Body of pancreas (tissue), 4 donors: Measurements from ENCODE around the gene GPR18. TPM values are rescaled to one million over a fixed set of nuclear protein-coding genes. Genes with fewer than 3 reads are reported as not detected.
"Not testable (repeated sequence)": the region's sequence is repeated elsewhere in the genome, so short reads cannot be mapped to it uniquely, and the experiment has no call there.

ENCODE experiments used
- ATAC-seq: fragments of 150-250 bp; one replicate; pipeline ENCODE4 v1.9.1; 2016
- DNase-seq, 4 donors: peaks; one replicate each; pipeline ENCODE4 v3.0.0-alpha.2; 2019
- H3K27ac ChIP-seq, 4 donors: fragments of 200-600 bp; sonication (generic); 1 replicate in 3 of 4; 2 replicates in 1 of 4; pipeline versions ENCODE4 v1.5.1 to v1.6.1; 2016 to 2019; ENCODE audit warnings: mild to moderate bottlenecking in 1 of 4, mixed read lengths in 1 of 4, moderate library complexity in 1 of 4
- H3K27me3 ChIP-seq, 2 donors: fragments of 200-600 bp; sonication (generic); one replicate each; pipeline ENCODE4 v1.6.0; 2016; ENCODE audit warnings: mild to moderate bottlenecking in 1 of 2
- H3K36me3 ChIP-seq, 2 donors: fragments of 200-600 bp; sonication (generic); replicated peaks in 1 of 2; 2 replicates each; pipeline ENCODE4 v1.5.1; 2016; ENCODE audit warnings: low read depth in 2 of 2; ENCODE audit not compliant: insufficient read depth in 1 of 2
- H3K4me1 ChIP-seq: fragments of 200-600 bp; sonication (generic); one replicate; pipeline ENCODE4 v1.6.0; 2016
- H3K4me3 ChIP-seq, 2 donors: fragments of 200-600 bp; sonication (generic); 1 replicate in 1 of 2; 2 replicates in 1 of 2; pipeline ENCODE4 v1.5.1; 2016 to 2019
- H3K9me3 ChIP-seq, 3 donors: fragments of 200-600 bp; sonication (generic); 1 replicate in 2 of 3; 2 replicates in 1 of 3; pipeline ENCODE4 v1.5.1; 2016
- CTCF ChIP-seq, 7 experiments: fragments of 450-650 bp in 4 of 7; fragments of 200-600 bp in 3 of 7; sonication (generic) in 3 of 7; IDR thresholded peaks; one replicate each; pipeline ENCODE4 v1.5.1; 2016 to 2019; ENCODE audit warnings: antibody characterized with exemption in 7 of 7
- POLR2A ChIP-seq, 3 donors: fragments of 450-650 bp; IDR thresholded peaks; one replicate each; pipeline ENCODE4 v1.6.1; 2016; ENCODE audit warnings: antibody characterized with exemption in 3 of 3, mild to moderate bottlenecking in 2 of 3
- WGBS, 2 donors: methylation state at CpG; one replicate each; pipeline ENCODE4 v1.1.5; 2017; 5-methylcytosine and 5-hydroxymethylcytosine counted together
- intact Hi-C: fragments of 100-400 bp; cut with DNase I; formaldehyde crosslinking; loops from one replicate; pipeline ENCODE4 v1.15.1; 2023
- total RNA-seq, 2 donors: library from RNA; depleted of rRNA; stranded (reverse); fragments of >200 nt; gene quantifications; one replicate each; pipeline ENCODE4 v1.1.0, GENCODE V29; 2016

The GPR18 gene
- total RNA-seq, 2 donors from 2014 or later, result not detected

GRCh38 chr13:99250982-99251825, 7.0 kb downstream of the GPR18 start:
- DNase-seq (no peak), ATAC-seq (no peak)
- Histone ChIP-seq H3K4me3 (no peak overlapping the region), H3K27me3 (no peaks in the 10 kb centered on the region), H3K27ac (no peak overlapping the region), H3K36me3 (peaks cover 0 to 3% of the 10 kb centered on the region in 2 donors), H3K9me3 (no peaks in the 10 kb centered on the region), H3K4me1 (no peaks in the 10 kb centered on the region)
- TF ChIP-seq CTCF (IDR thresholded peaks at IDR 0.05) (no peak), POLR2A (IDR thresholded peaks at IDR 0.05) (no peak)
- intact Hi-C loops, result no loop called here
- WGBS, 2 donors, result 82 to 88% methylated on average over 5 of the region's 5 CpGs

- H3K27me3 ChIP-seq, H3K27ac ChIP-seq, H3K9me3 ChIP-seq, H3K4me3 ChIP-seq, intact Hi-C loops, ATAC-seq, H3K36me3 ChIP-seq, DNase-seq, H3K4me1 ChIP-seq: not testable (repeated sequence)
- 92 to 100% methylated on average over 2 of the region's 2 CpGs for WGBS, 2 donors
These were observed 8.6 kb downstream of the GPR18 start for GRCh38 chr13:99249606-99250005.

GRCh38 chr13:99249178-99249577, 9.0 kb downstream of the GPR18 start:
- H3K27me3 ChIP-seq, DNase-seq, H3K9me3 ChIP-seq, ATAC-seq, H3K36me3 ChIP-seq, intact Hi-C loops, H3K4me1 ChIP-seq, H3K4me3 ChIP-seq, H3K27ac ChIP-seq: not testable (repeated sequence)
- 89 to 100% methylated on average over 3 of the region's 3 CpGs for WGBS, 2 donors

- Histone ChIP-seq H3K4me3 (no peak overlapping the region), H3K36me3 (no peaks in the 10 kb centered on the region), H3K9me3 (no peaks in the 10 kb centered on the region), H3K27me3 (no peaks in the 10 kb centered on the region), H3K27ac (no peak overlapping the region), H3K4me1 (no peaks in the 10 kb centered on the region)
- WGBS, 2 donors, result 97% methylated on average over 1 of the region's 1 CpG
- ATAC-seq (no peak), DNase-seq (no peak)
- intact Hi-C loops, result no loop called here
- no peak for TF ChIP-seq POLR2A (IDR thresholded peaks at IDR 0.05)
- TF ChIP-seq CTCF (IDR thresholded peaks at IDR 0.05), result no peak
These were observed 12.1 kb downstream of the GPR18 start for GRCh38 chr13:99246100-99246499.

- H3K4me3 ChIP-seq, result no peak overlapping the region
- H3K27ac ChIP-seq, result peak overlapping the region in 2 of 4 donors; percentile 22 to 61
- H3K9me3 ChIP-seq, result no peaks in the 10 kb centered on the region
- TF ChIP-seq CTCF (IDR thresholded peaks at IDR 0.05) (no peak), POLR2A (IDR thresholded peaks at IDR 0.05) (no peak)
- H3K27me3 ChIP-seq, result no peaks in the 10 kb centered on the region
- H3K4me1 ChIP-seq, result no peaks in the 10 kb centered on the region
- ATAC-seq, result no peak
- intact Hi-C loops, result no loop called here
- DNase-seq, result no peak
- WGBS, 2 donors, result 63 to 75% methylated on average over 8 of the region's 8 CpGs
- H3K36me3 ChIP-seq, result no peaks in the 10 kb centered on the region
These were observed 20.1 kb downstream of the GPR18 start for GRCh38 chr13:99237981-99238662.
